GM23338 (cell line): Measurements from ENCODE around the gene DOCK4. TPM values are rescaled to one million over a fixed set of nuclear protein-coding genes. Genes with fewer than 3 reads are reported as not detected.

Source experiments
- ATAC-seq: fragments of 200-7000 bp; cut with Tn5 transposase; 3 replicates; pipeline ENCODE4 v1.9.1; 2020
- DNase-seq: peaks from one replicate; pipeline ENCODE4 v3.0.0-alpha.2; 2015; ENCODE audit warnings: low spot score
- H2AFZ ChIP-seq: fragments of 200-600 bp; sonication (generic); 2 replicates; pipeline ENCODE4 v1.8.0; 2016; ENCODE audit warnings: antibody characterized with exemption, mild to moderate bottlenecking, moderate library complexity
- H3F3A ChIP-seq: fragments of 200-600 bp; sonication (generic); replicated peaks from 2 replicates; pipeline ENCODE4 v1.8.0; 2017; ENCODE audit warnings: antibody characterized with exemption, mixed run types, low read depth
- H3K27ac ChIP-seq: fragments of 200-600 bp; sonication (generic); 2 replicates; pipeline ENCODE4 v1.6.1; 2016; ENCODE audit warnings: low read depth
- H3K27me3 ChIP-seq: fragments of 200-600 bp; sonication (generic); 2 replicates; pipeline ENCODE4 v1.8.0; 2016; ENCODE audit warnings: mild to moderate bottlenecking, mixed run types, moderate library complexity; ENCODE audit not compliant: insufficient read depth
- H3K36me3 ChIP-seq: fragments of 200-600 bp; sonication (generic); 2 replicates; pipeline ENCODE4 v1.8.0; 2016; ENCODE audit warnings: mild to moderate bottlenecking; ENCODE audit not compliant: insufficient read depth
- H3K4me1 ChIP-seq: fragments of 200-600 bp; sonication (generic); 2 replicates; pipeline ENCODE4 v1.8.0; 2016; ENCODE audit warnings: mild to moderate bottlenecking, moderate library complexity; ENCODE audit not compliant: insufficient read depth
- H3K4me2 ChIP-seq: fragments of 200-600 bp; sonication (generic); 2 replicates; pipeline ENCODE4 v1.7.1; 2017; ENCODE audit warnings: mixed run types
- H3K4me3 ChIP-seq: fragments of 200-600 bp; sonication (generic); 2 replicates; pipeline ENCODE4 v1.6.1; 2016; ENCODE audit warnings: mixed run types
- H3K79me2 ChIP-seq: fragments of 200-600 bp; sonication (generic); replicated peaks from 2 replicates; pipeline ENCODE4 v1.8.0; 2017; ENCODE audit warnings: mild to moderate bottlenecking; ENCODE audit not compliant: insufficient read depth
- H3K9me2 ChIP-seq: fragments of 200-600 bp; sonication (generic); 2 replicates; pipeline ENCODE4 v1.8.0; 2017; ENCODE audit not compliant: insufficient read depth
- H4K20me1 ChIP-seq: fragments of 200-600 bp; sonication (generic); replicated peaks from 2 replicates; pipeline ENCODE4 v1.8.0; 2017; ENCODE audit warnings: mild to moderate bottlenecking; ENCODE audit not compliant: insufficient read depth
- H3K27ac Mint-ChIP-seq: 2 replicates; pipeline ENCODE4 v1.8.0; 2020; ENCODE audit warnings: inconsistent platforms, mild to moderate bottlenecking, moderate library complexity, mixed read lengths
- H3K27me3 Mint-ChIP-seq: 3 replicates; pipeline ENCODE4 v1.8.0; 2022; ENCODE audit warnings: low read depth, mild to moderate bottlenecking, moderate library complexity, mixed read lengths, inconsistent platforms; ENCODE audit not compliant: insufficient read depth, poor library complexity
- H3K36me3 Mint-ChIP-seq: 3 replicates; pipeline ENCODE4 v1.8.0; 2021; ENCODE audit warnings: low read depth, mild to moderate bottlenecking, inconsistent platforms, moderate library complexity, mixed read lengths
- H3K4me1 Mint-ChIP-seq: 3 replicates; pipeline ENCODE4 v1.8.0; 2020; ENCODE audit warnings: mild to moderate bottlenecking, inconsistent platforms, mixed read lengths
- H3K4me3 Mint-ChIP-seq: 3 replicates; pipeline ENCODE4 v1.8.0; 2021; ENCODE audit warnings: moderate library complexity, mild to moderate bottlenecking, inconsistent platforms, mixed read lengths
- H3K9me3 Mint-ChIP-seq: 3 replicates; pipeline ENCODE4 v1.8.0; 2020; ENCODE audit warnings: moderate library complexity, mild to moderate bottlenecking, inconsistent platforms, mixed read lengths
- CREB1 ChIP-seq: fragments of 250-450 bp; sonication (Bioruptor Pico); IDR thresholded peaks from 2 replicates; pipeline ENCODE4 v1.5.0; 2020; ENCODE audit warnings: low read depth, mild to moderate bottlenecking, moderate library complexity
- ETS1 ChIP-seq: IDR thresholded peaks from 2 replicates; pipeline ENCODE4 v1.6.1; 2016; ENCODE audit warnings: antibody characterized with exemption
- EZH2 ChIP-seq: fragments of 200-600 bp; sonication (generic); IDR thresholded peaks from one replicate; pipeline ENCODE4 v1.8.0; 2017; ENCODE audit warnings: antibody characterized with exemption, mild to moderate bottlenecking, low read depth; ENCODE audit not compliant: unreplicated experiment
- EZH2phosphoT487 ChIP-seq: fragments of 200-600 bp; sonication (generic); IDR thresholded peaks from one replicate; pipeline ENCODE4 v1.8.1; 2018; ENCODE audit warnings: antibody characterized with exemption; ENCODE audit not compliant: unreplicated experiment
- JUNB ChIP-seq: IDR thresholded peaks from one replicate; pipeline ENCODE4 v1.6.1; 2016; ENCODE audit warnings: antibody characterized with exemption; ENCODE audit not compliant: unreplicated experiment
- NANOG ChIP-seq: IDR thresholded peaks from 2 replicates; pipeline ENCODE4 v1.6.1; 2016; ENCODE audit warnings: antibody characterized with exemption, borderline replicate concordance
- POLR2AphosphoS5 ChIP-seq: IDR thresholded peaks from 2 replicates; pipeline ENCODE4 v1.6.1; 2016; ENCODE audit warnings: antibody characterized with exemption, low read depth
- REST ChIP-seq: IDR thresholded peaks from one replicate; pipeline ENCODE4 v1.6.1; 2018; ENCODE audit warnings: antibody characterized with exemption; ENCODE audit not compliant: unreplicated experiment
- STAT1 ChIP-seq: IDR thresholded peaks from one replicate; pipeline ENCODE4 v1.6.1; 2016; ENCODE audit warnings: antibody characterized with exemption; ENCODE audit not compliant: unreplicated experiment
- ZNF114 ChIP-seq: fragments of 250-450 bp; sonication (Bioruptor Pico); IDR thresholded peaks from 2 replicates; pipeline ENCODE4 v1.5.0; 2020; ENCODE audit warnings: mild to moderate bottlenecking, moderate library complexity
- ZNF331 ChIP-seq: fragments of 250-450 bp; sonication (Bioruptor Pico); IDR thresholded peaks from 2 replicates; pipeline ENCODE4 v1.5.0; 2020; ENCODE audit warnings: low read depth, mild to moderate bottlenecking, moderate library complexity
- long read RNA-seq: library from polyadenylated mRNA; unstranded; transcript quantifications from one replicate; pipeline ENCODE4 v2.0.0, GENCODE V29; 2020; ENCODE audit not compliant: unreplicated experiment
- polyA plus RNA-seq: library from polyadenylated mRNA; unstranded; fragments of >200 nt; fragmentation: Nextera tagmentation; extraction: Ambion mirVana; gene quantifications from 2 replicates; pipeline ENCODE4 v1.2.1, GENCODE V29; 2016
- total RNA-seq: library from RNA; depleted of rRNA; stranded (reverse); fragments of >200 nt; shearing (Covaris generic); gene quantifications from 2 replicates; pipeline ENCODE4 v1.2.3, GENCODE V29; 2014; rRNA removed
- TF ChIP-seq, protein P1 (sequence below), 2 experiments: fragments of 200-600 bp in 1 of 2; sonication (generic) in 1 of 2; conservative IDR thresholded peaks; 2 replicates each; pipeline versions ENCODE4 v1.5.1 to v1.6.1; 2016 to 2017; ENCODE audit warnings: antibody characterized with exemption in 2 of 2, low read depth in 2 of 2, mild to moderate bottlenecking in 2 of 2, moderate library complexity in 1 of 2

DOCK4 gene, protein sequence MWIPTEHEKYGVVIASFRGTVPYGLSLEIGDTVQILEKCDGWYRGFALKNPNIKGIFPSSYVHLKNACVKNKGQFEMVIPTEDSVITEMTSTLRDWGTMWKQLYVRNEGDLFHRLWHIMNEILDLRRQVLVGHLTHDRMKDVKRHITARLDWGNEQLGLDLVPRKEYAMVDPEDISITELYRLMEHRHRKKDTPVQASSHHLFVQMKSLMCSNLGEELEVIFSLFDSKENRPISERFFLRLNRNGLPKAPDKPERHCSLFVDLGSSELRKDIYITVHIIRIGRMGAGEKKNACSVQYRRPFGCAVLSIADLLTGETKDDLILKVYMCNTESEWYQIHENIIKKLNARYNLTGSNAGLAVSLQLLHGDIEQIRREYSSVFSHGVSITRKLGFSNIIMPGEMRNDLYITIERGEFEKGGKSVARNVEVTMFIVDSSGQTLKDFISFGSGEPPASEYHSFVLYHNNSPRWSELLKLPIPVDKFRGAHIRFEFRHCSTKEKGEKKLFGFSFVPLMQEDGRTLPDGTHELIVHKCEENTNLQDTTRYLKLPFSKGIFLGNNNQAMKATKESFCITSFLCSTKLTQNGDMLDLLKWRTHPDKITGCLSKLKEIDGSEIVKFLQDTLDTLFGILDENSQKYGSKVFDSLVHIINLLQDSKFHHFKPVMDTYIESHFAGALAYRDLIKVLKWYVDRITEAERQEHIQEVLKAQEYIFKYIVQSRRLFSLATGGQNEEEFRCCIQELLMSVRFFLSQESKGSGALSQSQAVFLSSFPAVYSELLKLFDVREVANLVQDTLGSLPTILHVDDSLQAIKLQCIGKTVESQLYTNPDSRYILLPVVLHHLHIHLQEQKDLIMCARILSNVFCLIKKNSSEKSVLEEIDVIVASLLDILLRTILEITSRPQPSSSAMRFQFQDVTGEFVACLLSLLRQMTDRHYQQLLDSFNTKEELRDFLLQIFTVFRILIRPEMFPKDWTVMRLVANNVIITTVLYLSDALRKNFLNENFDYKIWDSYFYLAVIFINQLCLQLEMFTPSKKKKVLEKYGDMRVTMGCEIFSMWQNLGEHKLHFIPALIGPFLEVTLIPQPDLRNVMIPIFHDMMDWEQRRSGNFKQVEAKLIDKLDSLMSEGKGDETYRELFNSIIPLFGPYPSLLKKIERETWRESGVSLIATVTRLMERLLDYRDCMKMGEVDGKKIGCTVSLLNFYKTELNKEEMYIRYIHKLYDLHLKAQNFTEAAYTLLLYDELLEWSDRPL (N-terminal part only)
- total RNA-seq (33.8 and 38.8 TPM in 2 replicates), polyA plus RNA-seq (6.3 and 6.8 TPM in 2 replicates)
- long read RNA-seq, partial matches to known transcripts: 1 of 3 reads
- long read RNA-seq, other reads (novel, unspliced or antisense): 2 of 3 reads

DNA sequence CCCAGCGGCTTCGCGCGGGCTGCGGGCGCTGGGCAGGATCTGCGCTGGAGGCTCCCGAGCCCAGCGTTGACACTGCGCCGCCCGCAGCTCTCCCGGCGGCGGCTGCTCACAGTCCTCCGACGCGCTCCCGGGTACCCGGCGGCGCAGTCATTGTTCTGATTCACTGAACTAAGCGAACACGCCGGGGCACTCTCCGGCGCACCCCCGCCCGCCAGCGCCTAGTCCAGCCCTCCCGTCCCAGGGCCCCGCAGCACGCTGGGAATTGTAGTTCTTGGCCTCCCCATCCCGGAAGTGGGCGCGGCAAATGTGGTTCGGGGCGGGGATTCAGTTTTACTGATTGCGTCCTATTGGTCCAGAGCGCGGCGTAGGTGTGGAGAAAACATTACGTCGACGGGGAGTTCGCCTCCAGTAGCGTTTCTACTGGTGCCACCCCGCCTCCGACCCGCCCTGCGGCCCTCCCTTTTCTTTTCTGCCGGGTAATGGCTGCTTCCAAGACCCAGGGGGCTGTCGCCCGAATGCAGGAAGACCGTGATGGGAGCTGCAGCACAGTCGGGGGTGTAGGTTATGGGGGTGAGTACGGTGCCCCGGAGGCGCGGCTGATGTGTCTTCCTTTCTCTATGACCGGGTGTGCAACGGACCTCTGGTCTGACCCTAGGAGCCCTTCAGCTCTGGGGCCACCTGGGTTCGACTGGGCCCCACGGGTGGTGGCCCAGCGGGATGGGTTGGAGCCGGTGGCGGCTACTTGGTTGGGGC, at the start of gene DOCK4, which contains the start of gene ZNF277:
DOCK4 (minus strand) TSS at position 162 of the 753 bp plus-strand sequence. CDS start 261 bp downstream, outside the sequence.
ZNF277 (plus strand) TSS at position 458 of the 753 bp plus-strand sequence; CDS start at position 480, 22 bp downstream.
- ATAC-seq (peak; percentile 82), DNase-seq (peak; percentile 100)
- Histone ChIP-seq H3K79me2 (peaks cover 90% of the 10 kb centered on the region), H3K4me1 (peaks cover 37% of the 10 kb centered on the region), H3K36me3 (no peaks in the 10 kb centered on the region), H3K27me3 (no peaks in the 10 kb centered on the region), H3F3A (no peaks in the 10 kb centered on the region), H2AFZ (peak within 1 kb of the TSS; percentile 88), H3K27ac (peak within 1 kb of the TSS; percentile 56; the same call in 1 of the 2 replicates), H3K4me3 (peak within 1 kb of the TSS; percentile 86), H4K20me1 (peaks cover 21% of the 10 kb centered on the region), H3K4me2 (peak within 1 kb of the TSS; percentile 93), H3K9me2 (no peaks in the 10 kb centered on the region)
- Mint-ChIP-seq H3K9me3 (no peaks in the 10 kb centered on the region; the same call in 1 of the 3 replicates), H3K27ac (peak within 1 kb of the TSS; percentile 93), H3K36me3 (no peaks in the 10 kb centered on the region; the same call in 1 of the 3 replicates), H3K4me3 (peak within 1 kb of the TSS; percentile 99), H3K4me1 (peaks cover 28% of the 10 kb centered on the region), H3K27me3 (peaks cover 6% of the 10 kb centered on the region)
- TF ChIP-seq STAT1: peak; percentile 79
- peak; percentile 94 for TF ChIP-seq ETS1
- no peak for TF ChIP-seq JUNB
- peak; percentile 78 for TF ChIP-seq CREB1 (CRISPR knock-in tag)
- peak; percentile 72 for TF ChIP-seq POLR2AphosphoS5

- Histone ChIP-seq H2AFZ (no peak overlapping the region), H3K36me3 (no peaks in the 10 kb centered on the region), H3K27ac (no peak overlapping the region), H4K20me1 (no peaks in the 10 kb centered on the region; the same call in 1 of the 2 replicates), H3K4me3 (no peak overlapping the region), H3F3A (no peaks in the 10 kb centered on the region), H3K27me3 (peaks cover 12% of the 10 kb centered on the region), H3K4me1 (peaks cover 55% of the 10 kb centered on the region), H3K4me2 (no peak overlapping the region), H3K9me2 (no peaks in the 10 kb centered on the region), H3K79me2 (peaks cover 71% of the 10 kb centered on the region)
- Mint-ChIP-seq H3K9me3 (no peaks in the 10 kb centered on the region), H3K36me3 (no peaks in the 10 kb centered on the region), H3K4me1 (peaks cover 60% of the 10 kb centered on the region), H3K4me3 (no peak overlapping the region), H3K27me3 (peaks cover 4% of the 10 kb centered on the region), H3K27ac (no peak overlapping the region)
- DNase-seq: no peak
- no peak for ATAC-seq
- no peak for TF ChIP-seq NANOG
- TF ChIP-seq EZH2phosphoT487: no peak
- TF ChIP-seq POLR2AphosphoS5: no peak
- TF ChIP-seq, protein P1, sequence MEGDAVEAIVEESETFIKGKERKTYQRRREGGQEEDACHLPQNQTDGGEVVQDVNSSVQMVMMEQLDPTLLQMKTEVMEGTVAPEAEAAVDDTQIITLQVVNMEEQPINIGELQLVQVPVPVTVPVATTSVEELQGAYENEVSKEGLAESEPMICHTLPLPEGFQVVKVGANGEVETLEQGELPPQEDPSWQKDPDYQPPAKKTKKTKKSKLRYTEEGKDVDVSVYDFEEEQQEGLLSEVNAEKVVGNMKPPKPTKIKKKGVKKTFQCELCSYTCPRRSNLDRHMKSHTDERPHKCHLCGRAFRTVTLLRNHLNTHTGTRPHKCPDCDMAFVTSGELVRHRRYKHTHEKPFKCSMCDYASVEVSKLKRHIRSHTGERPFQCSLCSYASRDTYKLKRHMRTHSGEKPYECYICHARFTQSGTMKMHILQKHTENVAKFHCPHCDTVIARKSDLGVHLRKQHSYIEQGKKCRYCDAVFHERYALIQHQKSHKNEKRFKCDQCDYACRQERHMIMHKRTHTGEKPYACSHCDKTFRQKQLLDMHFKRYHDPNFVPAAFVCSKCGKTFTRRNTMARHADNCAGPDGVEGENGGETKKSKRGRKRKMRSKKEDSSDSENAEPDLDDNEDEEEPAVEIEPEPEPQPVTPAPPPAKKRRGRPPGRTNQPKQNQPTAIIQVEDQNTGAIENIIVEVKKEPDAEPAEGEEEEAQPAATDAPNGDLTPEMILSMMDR (conservative IDR thresholded peaks at IDR 0.05; ENCODE audit: low read depth in 2 of 2): no peak
- no peak for TF ChIP-seq REST
- TF ChIP-seq JUNB: no peak
- no peak for TF ChIP-seq EZH2
- no peak for TF ChIP-seq ZNF331 (CRISPR knock-in tag)
- TF ChIP-seq ZNF114: no peak
Measured at GRCh38 chr7:112255388-112255720, 49.2 kb upstream of the DOCK4 start.
